H1 (cell line): ENCODE measurements around the gene RHOG. TPM values are rescaled to one million over a fixed set of nuclear protein-coding genes. Genes with fewer than 3 reads are reported as not detected.

Source experiments
- polyA plus RNA-seq, 7 experiments: library from polyadenylated mRNA; depleted of rRNA in 3 of 7; stranded (reverse) in 5 of 7; unstranded in 2 of 7; fragments of >200 nt in 5 of 7; fragments of 200-250 nt in 2 of 7; gene quantifications; 1 replicate in 5 of 7; 2 replicates in 1 of 7; 4 replicates in 1 of 7; pipeline versions ENCODE4 v1.2.1 to v1.2.3, GENCODE V29; 2011 to 2013; ENCODE audit warnings: missing spikeins in 2 of 7, mixed read lengths in 2 of 7
- small RNA-seq: library from polyadenylated mRNA; stranded (forward); fragments of <200 nt; extraction: miRNeasy Mini kit (QIAGEN cat#:217004); gene quantifications from one replicate; pipeline ENCODE3, GENCODE V24; 2013; ENCODE audit not compliant: insufficient read depth
- total RNA-seq: library from RNA; stranded (reverse); fragmentation: NEBNext Ultra II Directional; extraction: Animal tissue kit (Norgen Biotek cat#: 25700); gene quantifications from 2 replicates; pipeline ENCODE4 v1.2.1, GENCODE V29; 2021

The RHOG gene
- total and polyA plus RNA-seq, 2 of the 8 experiments (the other 6 are each of a cell fraction or from before 2014, with no cell fraction given): 28.3 to 69.6 TPM

Small RNA genes lying within 50 kb of the gene (small RNA-seq; reads per million reads assigned to genes)
- not detected for gene RNU7-50P

Other genes starting within 250 kb of the RHOG start
- gene ART5, start 199.0 kb downstream of the RHOG start, total RNA-seq: 7.2 and 7.5 TPM in 2 replicates
- gene ART5, start 199.0 kb downstream of the RHOG start, polyA plus RNA-seq (2011; rRNA removed): 6.0 and 9.1 TPM in 2 replicates
- gene ART1, start 195.8 kb downstream of the RHOG start, total RNA-seq: not detected in 2 replicates
- gene ART1, start 195.8 kb downstream of the RHOG start, polyA plus RNA-seq (2011; rRNA removed): not detected in 2 replicates
- gene CHRNA10, start 169.6 kb downstream of the RHOG start, total RNA-seq: 1.1 and 1.3 TPM in 2 replicates
- gene CHRNA10, start 169.6 kb downstream of the RHOG start, polyA plus RNA-seq (2011; rRNA removed): 0.68 and 0.97 TPM in 2 replicates
- 98.6 and 105 TPM in 2 replicates for gene NUP98, start 43.4 kb downstream of the RHOG start, total RNA-seq
- 243 and 261 TPM in 2 replicates for gene NUP98, start 43.4 kb downstream of the RHOG start, polyA plus RNA-seq (2011; rRNA removed)
- gene PGAP2, start 32.4 kb downstream of the RHOG start, total RNA-seq: 56.0 and 56.5 TPM in 2 replicates
- 106 and 111 TPM in 2 replicates for gene PGAP2, start 32.4 kb downstream of the RHOG start, polyA plus RNA-seq (2011; rRNA removed)
- 11.6 and 12.2 TPM in 2 replicates for gene STIM1, start 14.7 kb upstream of the RHOG start, total RNA-seq
- 11.1 and 17.9 TPM in 2 replicates for gene STIM1, start 14.7 kb upstream of the RHOG start, polyA plus RNA-seq (2011; rRNA removed)